ENCODE results near the gene ZNF862. TPM values are rescaled to one million over a fixed set of nuclear protein-coding genes. Genes with fewer than 3 reads are reported as not detected.

Gene ZNF862
- total RNA-seq (24.3 and 33.0 TPM in 2 replicates), polyA plus RNA-seq (24.1 and 24.2 TPM in 2 replicates), polyA minus RNA-seq (14.6 and 17.5 TPM in 2 replicates)
- 14.0 TPM for total RNA-seq (2013)

GRCh38 chr7:149838224-149838991 lies at the start of gene ZNF862:
Gene ZNF862 (plus strand): TSS chr7:149838375. CDS start chr7:149838612, 237 bp downstream.
- Histone ChIP-seq H3K4me1 (ENCODE audit: control insufficient read depth in 2 of 2, insufficient read depth in 2 of 2, low read length in 2 of 2) (peaks cover 13 to 15% of the 10 kb centered on the region in 2 donors), H3K4me3 (ENCODE audit: control extremely low read depth in 1 of 5, extremely low read depth in 1 of 5, insufficient read depth in 1 of 5, low read depth in 2 of 5, low read length in 4 of 5) (peak within 1 kb of the TSS; percentile 60 to 88 (median 73)), H3K9ac (ENCODE audit: low read length) (peak within 1 kb of the TSS; percentile 78), H3K4me2 (replicated peaks; ENCODE audit: low read depth, low read length, poor library complexity, severe bottlenecking) (peak within 1 kb of the TSS; percentile 90), H3K36me3 (replicated peaks in 1 of 2; ENCODE audit: control extremely low read depth in 1 of 2, control insufficient read depth in 1 of 2, extremely low read depth in 1 of 2, insufficient read depth in 2 of 2, low read length in 1 of 2) (no peaks in the 10 kb centered on the region), H4K20me1 (ENCODE audit: control insufficient read depth, insufficient read depth, low read length, poor library complexity, severe bottlenecking) (peaks cover 14% of the 10 kb centered on the region), H2AFZ (ENCODE audit: insufficient read depth, low read depth, low read length, poor library complexity, severe bottlenecking) (peak within 1 kb of the TSS; percentile 87), H3K27me3 (replicated peaks in 1 of 4; ENCODE audit: control extremely low read depth in 1 of 4, control insufficient read depth in 3 of 4, insufficient read depth in 4 of 4, low read length in 3 of 4) (no peaks in the 10 kb centered on the region), H3K9me3 (ENCODE audit: control extremely low read depth in 1 of 3, control insufficient read depth in 2 of 3, insufficient read depth in 1 of 3, low read length in 2 of 3) (no peaks in the 10 kb centered on the region), H3K79me2 (ENCODE audit: control insufficient read depth, insufficient read depth, low read length) (peaks cover 17% of the 10 kb centered on the region), H3K27ac (ENCODE audit: low read length in 2 of 2) (peak within 1 kb of the TSS; percentile 51 to 77)
- DNase-seq, result peak; percentile 97
- ATAC-seq (ENCODE audit: low read depth), result peak; percentile 95
- H3K27me3 Mint-ChIP-seq, result peaks cover 22% of the 10 kb centered on the region
- TF ChIP-seq EZH2 (IDR thresholded peaks at IDR 0.05; ENCODE audit: borderline replicate concordance, insufficient read depth, low read depth, low read length, poor library complexity, severe bottlenecking), result no peak
- TF ChIP-seq, protein P1, sequence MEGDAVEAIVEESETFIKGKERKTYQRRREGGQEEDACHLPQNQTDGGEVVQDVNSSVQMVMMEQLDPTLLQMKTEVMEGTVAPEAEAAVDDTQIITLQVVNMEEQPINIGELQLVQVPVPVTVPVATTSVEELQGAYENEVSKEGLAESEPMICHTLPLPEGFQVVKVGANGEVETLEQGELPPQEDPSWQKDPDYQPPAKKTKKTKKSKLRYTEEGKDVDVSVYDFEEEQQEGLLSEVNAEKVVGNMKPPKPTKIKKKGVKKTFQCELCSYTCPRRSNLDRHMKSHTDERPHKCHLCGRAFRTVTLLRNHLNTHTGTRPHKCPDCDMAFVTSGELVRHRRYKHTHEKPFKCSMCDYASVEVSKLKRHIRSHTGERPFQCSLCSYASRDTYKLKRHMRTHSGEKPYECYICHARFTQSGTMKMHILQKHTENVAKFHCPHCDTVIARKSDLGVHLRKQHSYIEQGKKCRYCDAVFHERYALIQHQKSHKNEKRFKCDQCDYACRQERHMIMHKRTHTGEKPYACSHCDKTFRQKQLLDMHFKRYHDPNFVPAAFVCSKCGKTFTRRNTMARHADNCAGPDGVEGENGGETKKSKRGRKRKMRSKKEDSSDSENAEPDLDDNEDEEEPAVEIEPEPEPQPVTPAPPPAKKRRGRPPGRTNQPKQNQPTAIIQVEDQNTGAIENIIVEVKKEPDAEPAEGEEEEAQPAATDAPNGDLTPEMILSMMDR (IDR thresholded peaks at IDR 0.05), result no peak
- peak within 1 kb of the TSS; percentile 93 for H3K27ac Mint-ChIP-seq
- no peaks in the 10 kb centered on the region for H3K9me3 Mint-ChIP-seq (ENCODE audit: insufficient read depth)
- WGBS (ENCODE audit: insufficient coverage), result under 1% methylated on average over 86 of the region's 86 CpGs
- POLR2A ChIA-PET, result interaction anchor here (1.4 kb wide), 1 partner anchor 66 kb away, joined by 5 read pairs; no protein-coding TSS in a partner anchor
- intact Hi-C loops (cut with micrococcal nuclease), result loop anchor here (1.0 to 5.0 kb wide), 7 partner anchors 35 to 1389 kb away; partner anchors contain the start of genes ABCF2, ATP6V0E2, FASTK and TMUB1
- H3K4me1 Mint-ChIP-seq, result peaks cover 19% of the 10 kb centered on the region
- CTCF ChIA-PET, result interaction anchor here (0.9 to 1.7 kb wide), 6 partner anchors 8 to 216 kb away, joined by 3 to 5 read pairs (median 4); no protein-coding TSS in a partner anchor
- H3K4me3 Mint-ChIP-seq, result peak within 1 kb of the TSS; percentile 96

- no peak overlapping the region for H3K27ac ChIP-seq (ENCODE audit: low read length in 2 of 2)
- no peak for TF ChIP-seq EZH2 (IDR thresholded peaks at IDR 0.05; ENCODE audit: borderline replicate concordance, insufficient read depth, low read depth, low read length, poor library complexity, severe bottlenecking)
- TF ChIP-seq, protein P1 (IDR thresholded peaks at IDR 0.05), result no peak
- no peaks in the 10 kb centered on the region for H3K4me1 ChIP-seq (ENCODE audit: control insufficient read depth in 2 of 2, insufficient read depth in 2 of 2, low read length in 2 of 2)
- no peak overlapping the region for H3K9ac ChIP-seq (ENCODE audit: low read length)
- H3K4me2 ChIP-seq (replicated peaks; ENCODE audit: low read depth, low read length, poor library complexity, severe bottlenecking), result no peak overlapping the region
- H3K27me3 ChIP-seq (replicated peaks in 1 of 4; ENCODE audit: control extremely low read depth in 1 of 4, control insufficient read depth in 3 of 4, insufficient read depth in 4 of 4, low read length in 3 of 4), result peaks cover 0 to 22% (median 4%) of the 10 kb centered on the region in 4 experiments
- no peaks in the 10 kb centered on the region for H3K9me3 Mint-ChIP-seq (ENCODE audit: insufficient read depth)
- 95% methylated on average over 14 of the region's 19 CpGs for WGBS (ENCODE audit: insufficient coverage)
- H2AFZ ChIP-seq (ENCODE audit: insufficient read depth, low read depth, low read length, poor library complexity, severe bottlenecking), result no peak overlapping the region
- H3K9me3 ChIP-seq (ENCODE audit: control extremely low read depth in 1 of 3, control insufficient read depth in 2 of 3, insufficient read depth in 1 of 3, low read length in 2 of 3), result peaks cover 0 to 5% (median 0%) of the 10 kb centered on the region in 3 donors
- H3K79me2 ChIP-seq (ENCODE audit: control insufficient read depth, insufficient read depth, low read length), result no peaks in the 10 kb centered on the region
- no peak for DNase-seq
- no peaks in the 10 kb centered on the region for H3K36me3 ChIP-seq (replicated peaks in 1 of 2; ENCODE audit: control extremely low read depth in 1 of 2, control insufficient read depth in 1 of 2, extremely low read depth in 1 of 2, insufficient read depth in 2 of 2, low read length in 1 of 2)
- ATAC-seq (ENCODE audit: low read depth), result no peak
- peaks cover 23% of the 10 kb centered on the region for H3K27me3 Mint-ChIP-seq
- H3K4me1 Mint-ChIP-seq, result no peaks in the 10 kb centered on the region
- H3K4me3 ChIP-seq (ENCODE audit: control extremely low read depth in 1 of 5, extremely low read depth in 1 of 5, insufficient read depth in 1 of 5, low read depth in 2 of 5, low read length in 4 of 5), result no peak overlapping the region
- no peak overlapping the region for H3K27ac Mint-ChIP-seq
- H3K4me3 Mint-ChIP-seq, result no peak overlapping the region
- POLR2A ChIA-PET, result no interaction called here
- intact Hi-C loops (cut with micrococcal nuclease), result no loop called here
- no peaks in the 10 kb centered on the region for H4K20me1 ChIP-seq (ENCODE audit: control insufficient read depth, insufficient read depth, low read length, poor library complexity, severe bottlenecking)
- CTCF ChIA-PET, result no interaction called here
Measured at GRCh38 chr7:149789101-149789500, 49.1 kb upstream of the ZNF862 start.
